HCT116 (cell line): Measurements from ENCODE around the gene GMDS.

Experiments used
- ELF1 ChIP-seq: IDR thresholded peaks from 2 replicates; pipeline ENCODE4 v1.6.1; 2012; ENCODE audit warnings: low read depth, borderline replicate concordance
- POLR2A ChIP-seq: IDR thresholded peaks from 2 replicates; pipeline ENCODE4 v1.7.0; 2011; ENCODE audit warnings: borderline replicate concordance; ENCODE audit not compliant: insufficient read depth, insufficient read length; ENCODE audit errors: extremely low read depth
- POLR2AphosphoS5 ChIP-seq: IDR thresholded peaks from 2 replicates; pipeline ENCODE4 v1.6.1; 2011; ENCODE audit warnings: mild to moderate bottlenecking, low read depth, low read length, moderate library complexity
- RAD21 ChIP-seq: IDR thresholded peaks from 2 replicates; pipeline ENCODE4 v1.6.1; 2012; ENCODE audit warnings: low read depth, mild to moderate bottlenecking
- SIN3A ChIP-seq: IDR thresholded peaks from 2 replicates; pipeline ENCODE4 v1.6.1; 2012; ENCODE audit warnings: low read depth
- SRF ChIP-seq: IDR thresholded peaks from 2 replicates; pipeline ENCODE4 v1.6.1; 2012; ENCODE audit warnings: low read depth
- ZFX ChIP-seq: fragments of 450-650 bp; IDR thresholded peaks from 2 replicates; pipeline ENCODE4 v1.6.1; 2017
- ZNF274 ChIP-seq: fragments of 200-500 bp; sonication (Bioruptor generic); IDR thresholded peaks from 2 replicates; pipeline ENCODE4 v1.6.1; 2014; ENCODE audit warnings: mild to moderate bottlenecking, low read depth, low read length, inconsistent platforms
- TF ChIP-seq, protein P1 (sequence below), 3 experiments: fragments of 200-600 bp in 1 of 3; sonication (generic) in 1 of 3; IDR thresholded peaks in 2 of 3; conservative IDR thresholded peaks in 1 of 3; 2 replicates each; pipeline ENCODE4 v1.5.1; 2012 to 2017; ENCODE audit warnings: low read depth in 2 of 3, low read length in 2 of 3, antibody characterized with exemption in 1 of 3, borderline replicate concordance in 1 of 3, control low read depth in 1 of 3, mild to moderate bottlenecking in 1 of 3, mixed read lengths in 1 of 3, mixed run types in 1 of 3, moderate library complexity in 1 of 3; ENCODE audit not compliant: insufficient read depth in 1 of 3
- TF ChIP-seq, protein P2 (sequence below): IDR thresholded peaks from 2 replicates; pipeline ENCODE4 v1.6.1; 2011; ENCODE audit warnings: mild to moderate bottlenecking, low read length, moderate library complexity; ENCODE audit not compliant: insufficient replicate concordance; ENCODE audit errors: extremely low read depth
- TF ChIP-seq, protein P3 (sequence below): IDR thresholded peaks from 2 replicates; pipeline ENCODE4 v1.6.1; 2012
- TF ChIP-seq, protein P4 (sequence below): IDR thresholded peaks from 2 replicates; pipeline ENCODE4 v1.6.1; 2012; ENCODE audit warnings: low read depth

DNA sequence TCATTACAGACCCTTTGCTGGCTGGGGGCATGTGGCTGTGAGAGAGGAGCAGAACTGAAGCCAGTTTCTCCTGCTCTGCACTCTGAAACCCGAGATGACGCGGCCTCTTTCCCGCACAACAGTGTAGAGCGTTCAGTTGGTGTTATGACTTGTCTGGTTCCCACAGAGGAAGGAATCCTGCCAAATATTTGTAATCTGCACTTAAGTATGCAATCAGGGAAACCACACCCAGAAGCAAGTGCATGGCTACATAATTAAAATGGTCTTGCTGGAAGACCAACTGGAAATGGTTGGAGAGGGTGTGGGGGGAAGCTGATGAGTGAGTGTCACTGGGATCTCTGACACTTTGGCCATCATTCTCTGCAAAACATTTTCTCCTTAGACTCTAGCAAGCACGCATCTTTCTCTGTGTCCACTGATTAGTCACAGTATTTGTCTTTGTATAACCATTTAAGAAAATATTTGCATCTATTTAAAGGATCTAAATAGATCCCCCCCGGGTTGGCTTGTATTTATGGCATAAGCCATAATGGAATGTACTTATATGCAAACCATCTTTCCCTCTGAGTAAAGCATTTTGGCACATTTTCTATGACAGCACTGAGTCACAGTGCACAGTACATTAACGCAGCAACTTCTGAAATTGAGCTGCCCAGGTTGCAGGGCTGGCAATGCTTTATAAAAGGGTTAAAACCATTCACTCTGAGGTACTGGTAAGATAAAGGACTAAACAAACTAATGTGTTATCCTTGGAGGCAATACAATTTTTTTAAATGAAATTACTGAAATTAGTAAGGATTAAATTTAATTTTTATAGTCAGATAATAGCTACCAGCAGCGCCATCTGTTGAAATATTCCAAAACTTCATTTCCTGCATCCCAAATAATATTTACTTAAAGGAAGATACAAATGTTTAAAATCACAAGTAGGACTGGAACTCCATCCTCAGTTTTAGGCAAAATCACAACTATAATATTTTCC lies 559.0 kb downstream of the GMDS start:
- TF ChIP-seq ZNF274 (no peak), SIN3A (no peak), SRF (no peak), POLR2AphosphoS5 (no peak), ZFX (no peak), POLR2A (no peak), RAD21 (peak; percentile 62), ELF1 (no peak)
- TF ChIP-seq, protein P1, sequence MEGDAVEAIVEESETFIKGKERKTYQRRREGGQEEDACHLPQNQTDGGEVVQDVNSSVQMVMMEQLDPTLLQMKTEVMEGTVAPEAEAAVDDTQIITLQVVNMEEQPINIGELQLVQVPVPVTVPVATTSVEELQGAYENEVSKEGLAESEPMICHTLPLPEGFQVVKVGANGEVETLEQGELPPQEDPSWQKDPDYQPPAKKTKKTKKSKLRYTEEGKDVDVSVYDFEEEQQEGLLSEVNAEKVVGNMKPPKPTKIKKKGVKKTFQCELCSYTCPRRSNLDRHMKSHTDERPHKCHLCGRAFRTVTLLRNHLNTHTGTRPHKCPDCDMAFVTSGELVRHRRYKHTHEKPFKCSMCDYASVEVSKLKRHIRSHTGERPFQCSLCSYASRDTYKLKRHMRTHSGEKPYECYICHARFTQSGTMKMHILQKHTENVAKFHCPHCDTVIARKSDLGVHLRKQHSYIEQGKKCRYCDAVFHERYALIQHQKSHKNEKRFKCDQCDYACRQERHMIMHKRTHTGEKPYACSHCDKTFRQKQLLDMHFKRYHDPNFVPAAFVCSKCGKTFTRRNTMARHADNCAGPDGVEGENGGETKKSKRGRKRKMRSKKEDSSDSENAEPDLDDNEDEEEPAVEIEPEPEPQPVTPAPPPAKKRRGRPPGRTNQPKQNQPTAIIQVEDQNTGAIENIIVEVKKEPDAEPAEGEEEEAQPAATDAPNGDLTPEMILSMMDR (IDR thresholded peaks at IDR 0.05 in 2 of 3, conservative IDR thresholded peaks at IDR 0.05 in 1 of 3; ENCODE audit: borderline replicate concordance in 1 of 3, insufficient read depth in 1 of 3, low read depth in 2 of 3, low read length in 2 of 3): peak; percentile 14 to 47 (median 38); a peak in 4 of 6 replicates
- TF ChIP-seq, protein P2, sequence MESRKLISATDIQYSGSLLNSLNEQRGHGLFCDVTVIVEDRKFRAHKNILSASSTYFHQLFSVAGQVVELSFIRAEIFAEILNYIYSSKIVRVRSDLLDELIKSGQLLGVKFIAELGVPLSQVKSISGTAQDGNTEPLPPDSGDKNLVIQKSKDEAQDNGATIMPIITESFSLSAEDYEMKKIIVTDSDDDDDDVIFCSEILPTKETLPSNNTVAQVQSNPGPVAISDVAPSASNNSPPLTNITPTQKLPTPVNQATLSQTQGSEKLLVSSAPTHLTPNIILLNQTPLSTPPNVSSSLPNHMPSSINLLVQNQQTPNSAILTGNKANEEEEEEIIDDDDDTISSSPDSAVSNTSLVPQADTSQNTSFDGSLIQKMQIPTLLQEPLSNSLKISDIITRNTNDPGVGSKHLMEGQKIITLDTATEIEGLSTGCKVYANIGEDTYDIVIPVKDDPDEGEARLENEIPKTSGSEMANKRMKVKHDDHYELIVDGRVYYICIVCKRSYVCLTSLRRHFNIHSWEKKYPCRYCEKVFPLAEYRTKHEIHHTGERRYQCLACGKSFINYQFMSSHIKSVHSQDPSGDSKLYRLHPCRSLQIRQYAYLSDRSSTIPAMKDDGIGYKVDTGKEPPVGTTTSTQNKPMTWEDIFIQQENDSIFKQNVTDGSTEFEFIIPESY: no peak
- TF ChIP-seq, protein P3, sequence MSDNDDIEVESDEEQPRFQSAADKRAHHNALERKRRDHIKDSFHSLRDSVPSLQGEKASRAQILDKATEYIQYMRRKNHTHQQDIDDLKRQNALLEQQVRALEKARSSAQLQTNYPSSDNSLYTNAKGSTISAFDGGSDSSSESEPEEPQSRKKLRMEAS: no peak
- TF ChIP-seq, protein P4, sequence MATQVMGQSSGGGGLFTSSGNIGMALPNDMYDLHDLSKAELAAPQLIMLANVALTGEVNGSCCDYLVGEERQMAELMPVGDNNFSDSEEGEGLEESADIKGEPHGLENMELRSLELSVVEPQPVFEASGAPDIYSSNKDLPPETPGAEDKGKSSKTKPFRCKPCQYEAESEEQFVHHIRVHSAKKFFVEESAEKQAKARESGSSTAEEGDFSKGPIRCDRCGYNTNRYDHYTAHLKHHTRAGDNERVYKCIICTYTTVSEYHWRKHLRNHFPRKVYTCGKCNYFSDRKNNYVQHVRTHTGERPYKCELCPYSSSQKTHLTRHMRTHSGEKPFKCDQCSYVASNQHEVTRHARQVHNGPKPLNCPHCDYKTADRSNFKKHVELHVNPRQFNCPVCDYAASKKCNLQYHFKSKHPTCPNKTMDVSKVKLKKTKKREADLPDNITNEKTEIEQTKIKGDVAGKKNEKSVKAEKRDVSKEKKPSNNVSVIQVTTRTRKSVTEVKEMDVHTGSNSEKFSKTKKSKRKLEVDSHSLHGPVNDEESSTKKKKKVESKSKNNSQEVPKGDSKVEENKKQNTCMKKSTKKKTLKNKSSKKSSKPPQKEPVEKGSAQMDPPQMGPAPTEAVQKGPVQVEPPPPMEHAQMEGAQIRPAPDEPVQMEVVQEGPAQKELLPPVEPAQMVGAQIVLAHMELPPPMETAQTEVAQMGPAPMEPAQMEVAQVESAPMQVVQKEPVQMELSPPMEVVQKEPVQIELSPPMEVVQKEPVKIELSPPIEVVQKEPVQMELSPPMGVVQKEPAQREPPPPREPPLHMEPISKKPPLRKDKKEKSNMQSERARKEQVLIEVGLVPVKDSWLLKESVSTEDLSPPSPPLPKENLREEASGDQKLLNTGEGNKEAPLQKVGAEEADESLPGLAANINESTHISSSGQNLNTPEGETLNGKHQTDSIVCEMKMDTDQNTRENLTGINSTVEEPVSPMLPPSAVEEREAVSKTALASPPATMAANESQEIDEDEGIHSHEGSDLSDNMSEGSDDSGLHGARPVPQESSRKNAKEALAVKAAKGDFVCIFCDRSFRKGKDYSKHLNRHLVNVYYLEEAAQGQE: no peak
